HepG2 (cell line): ENCODE results near the gene RABIF. TPM values are rescaled to one million over a fixed set of nuclear protein-coding genes. Genes with fewer than 3 reads are reported as not detected.

Experiments
- AKAP8 ChIP-seq: sonication (generic); formaldehyde crosslinking; IDR thresholded peaks from 2 replicates; pipeline ENCODE4 v1.5.1; 2020; ENCODE audit warnings: mild to moderate bottlenecking, missing genetic modification reagents
- CBX2 ChIP-seq, 2 experiments: fragments of 200-600 bp in 1 of 2; sonication (generic); formaldehyde crosslinking in 1 of 2; IDR thresholded peaks; 2 replicates each; pipeline versions ENCODE4 v1.7.0 to v1.8.1; 2018 to 2022; ENCODE audit warnings: low read depth in 2 of 2, low read length in 1 of 2, mild to moderate bottlenecking in 1 of 2, missing genetic modification reagents in 1 of 2
- DMAP1 ChIP-seq: IDR thresholded peaks from 2 replicates; pipeline ENCODE4 v1.6.1; 2016
- FOXJ3 ChIP-seq: sonication (generic); formaldehyde crosslinking; IDR thresholded peaks from 2 replicates; pipeline ENCODE4 v1.4.0; 2020; ENCODE audit warnings: missing genetic modification reagents, mild to moderate bottlenecking, borderline replicate concordance
- HIVEP1 ChIP-seq: sonication (generic); formaldehyde crosslinking; IDR thresholded peaks from 2 replicates; pipeline ENCODE4 v1.4.0; 2020; ENCODE audit warnings: mild to moderate bottlenecking, missing genetic modification reagents
- KDM3A ChIP-seq: IDR thresholded peaks from 2 replicates; pipeline ENCODE4 v1.6.1; 2018; ENCODE audit warnings: low read depth, missing compliant biosample characterization
- NR2F1 ChIP-seq, 2 experiments: fragments of 450-650 bp in 1 of 2; formaldehyde crosslinking in 1 of 2; IDR thresholded peaks; 2 replicates each; pipeline versions ENCODE4 v1.5.0 to v1.6.1; 2016 to 2020; ENCODE audit warnings: mild to moderate bottlenecking in 1 of 2, missing compliant biosample characterization in 1 of 2, missing genetic modification reagents in 1 of 2, moderate library complexity in 1 of 2
- REXO4 ChIP-seq: sonication (generic); formaldehyde crosslinking; IDR thresholded peaks from 2 replicates; pipeline ENCODE4 v1.8.0; 2022; ENCODE audit warnings: missing genetic modification reagents, mild to moderate bottlenecking, borderline replicate concordance
- TEAD3 ChIP-seq: optimal IDR thresholded peaks from 2 replicates; pipeline ENCODE3; 2016; ENCODE audit warnings: borderline replicate concordance
- ZNF260 ChIP-seq: sonication (generic); formaldehyde crosslinking; IDR thresholded peaks from 2 replicates; pipeline ENCODE4 v1.4.0; 2020; ENCODE audit warnings: missing genetic modification reagents, low read depth, mild to moderate bottlenecking, borderline replicate concordance
- ZNF317 ChIP-seq: sonication (generic); formaldehyde crosslinking; IDR thresholded peaks from 2 replicates; pipeline ENCODE4 v1.5.0; 2020; ENCODE audit warnings: mild to moderate bottlenecking, missing genetic modification reagents
- ZNF33A ChIP-seq: sonication (generic); formaldehyde crosslinking; IDR thresholded peaks from 2 replicates; pipeline ENCODE4 v1.5.1; 2020; ENCODE audit warnings: missing genetic modification reagents, mild to moderate bottlenecking, moderate library complexity, borderline replicate concordance
- ZNF670 ChIP-seq: sonication (generic); formaldehyde crosslinking; IDR thresholded peaks from 2 replicates; pipeline ENCODE4 v1.8.0; 2022; ENCODE audit warnings: mild to moderate bottlenecking, missing genetic modification reagents, borderline replicate concordance
- ZNF672 ChIP-seq: sonication (generic); formaldehyde crosslinking; IDR thresholded peaks from 2 replicates; pipeline ENCODE4 v1.8.1; 2022; ENCODE audit warnings: missing genetic modification reagents
- ZNF772 ChIP-seq: sonication (generic); formaldehyde crosslinking; IDR thresholded peaks from 2 replicates; pipeline ENCODE4 v1.5.0; 2020; ENCODE audit warnings: mild to moderate bottlenecking, missing genetic modification reagents
- ZNF850 ChIP-seq: sonication (generic); formaldehyde crosslinking; conservative IDR thresholded peaks from 2 replicates; pipeline ENCODE4 v1.9.0; 2021; ENCODE audit warnings: mild to moderate bottlenecking, missing genetic modification reagents
- ZSCAN20 ChIP-seq: sonication (generic); formaldehyde crosslinking; IDR thresholded peaks from 2 replicates; pipeline ENCODE4 v1.4.0; 2020; ENCODE audit warnings: missing genetic modification reagents, mild to moderate bottlenecking, borderline replicate concordance
- polyA plus RNA-seq, 8 experiments: library from polyadenylated mRNA; depleted of rRNA in 3 of 8; stranded (reverse) in 7 of 8; unstranded in 1 of 8; fragments of >200 nt; fragmentation: Illumina TruSeq in 4 of 8; extraction: Trizol in 4 of 8; gene quantifications; 2 replicates each; pipeline versions ENCODE4 v1.2.1 to v1.2.3, GENCODE V29; 2011 to 2016; ENCODE audit warnings: low read depth in 4 of 8, missing spikeins in 1 of 8, mixed read lengths in 1 of 8; ENCODE audit not compliant: insufficient read depth in 1 of 8
- total RNA-seq, 5 experiments: library from RNA; depleted of rRNA; stranded (reverse); fragments of >200 nt; fragmentation: Illumina TruSeq; extraction: Trizol; gene quantifications; 2 replicates each; pipeline ENCODE4 v1.2.3, GENCODE V29; 2016; ENCODE audit warnings: low read depth in 1 of 5
- TF ChIP-seq, protein P1 (sequence below): sonication (generic); formaldehyde crosslinking; IDR thresholded peaks from 2 replicates; pipeline ENCODE4 v1.4.0; 2020; ENCODE audit warnings: missing genetic modification reagents
- TF ChIP-seq, protein P2 (sequence below): sonication (generic); formaldehyde crosslinking; conservative IDR thresholded peaks from 2 replicates; pipeline ENCODE4 v1.4.0; 2020; ENCODE audit warnings: missing genetic modification reagents
- TF ChIP-seq, protein P3 (sequence below): sonication (generic); formaldehyde crosslinking; IDR thresholded peaks from 2 replicates; pipeline ENCODE4 v1.4.0; 2020; ENCODE audit warnings: missing genetic modification reagents, mild to moderate bottlenecking, borderline replicate concordance

Gene RABIF
- total and polyA plus RNA-seq, 2 of the 13 experiments (the other 11 are each of a cell fraction or from before 2014, with no cell fraction given), result 7.6 to 8.3 TPM

DNA sequence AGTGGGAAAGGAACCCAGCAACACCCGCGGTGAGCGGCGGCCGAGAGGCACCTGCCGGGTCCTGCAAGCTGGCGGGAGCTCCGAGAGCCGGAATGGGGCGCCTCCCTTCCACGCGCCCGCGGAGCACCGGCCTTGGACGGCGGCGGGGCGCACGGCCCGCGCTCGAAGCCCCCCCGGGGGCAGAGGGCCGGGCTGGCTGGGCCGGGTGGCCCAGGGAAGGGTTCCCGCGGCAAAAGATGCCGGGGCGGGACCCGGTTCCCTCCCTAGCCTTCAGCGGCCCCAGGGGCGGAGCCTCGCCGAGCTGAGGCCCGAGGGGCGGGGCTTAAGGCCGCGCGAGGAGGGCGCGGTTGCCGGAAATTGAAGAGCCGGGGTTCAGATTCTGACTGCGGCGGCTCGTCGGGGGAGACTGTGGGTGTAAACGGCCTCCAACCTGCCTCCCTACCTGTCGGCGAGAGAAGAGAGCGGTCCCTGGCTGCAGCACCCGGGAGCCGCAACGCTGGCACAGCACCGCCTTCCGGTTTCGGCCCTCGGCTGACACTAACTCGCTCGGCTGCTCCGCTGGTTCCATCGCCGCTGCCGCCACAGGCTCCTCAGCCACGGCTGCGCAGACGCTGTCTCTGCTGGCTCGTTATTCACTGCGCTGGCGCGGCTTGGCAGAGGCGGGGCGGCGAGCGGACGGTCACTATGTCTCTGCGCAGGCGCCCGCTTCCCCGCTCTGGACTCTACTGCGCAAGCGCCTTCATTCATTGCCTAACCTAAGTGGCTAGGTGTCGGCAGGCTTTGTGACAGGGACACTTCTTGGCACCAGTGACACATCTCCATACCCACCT lies at the start of gene RABIF (continued):
- TF ChIP-seq, protein P1, sequence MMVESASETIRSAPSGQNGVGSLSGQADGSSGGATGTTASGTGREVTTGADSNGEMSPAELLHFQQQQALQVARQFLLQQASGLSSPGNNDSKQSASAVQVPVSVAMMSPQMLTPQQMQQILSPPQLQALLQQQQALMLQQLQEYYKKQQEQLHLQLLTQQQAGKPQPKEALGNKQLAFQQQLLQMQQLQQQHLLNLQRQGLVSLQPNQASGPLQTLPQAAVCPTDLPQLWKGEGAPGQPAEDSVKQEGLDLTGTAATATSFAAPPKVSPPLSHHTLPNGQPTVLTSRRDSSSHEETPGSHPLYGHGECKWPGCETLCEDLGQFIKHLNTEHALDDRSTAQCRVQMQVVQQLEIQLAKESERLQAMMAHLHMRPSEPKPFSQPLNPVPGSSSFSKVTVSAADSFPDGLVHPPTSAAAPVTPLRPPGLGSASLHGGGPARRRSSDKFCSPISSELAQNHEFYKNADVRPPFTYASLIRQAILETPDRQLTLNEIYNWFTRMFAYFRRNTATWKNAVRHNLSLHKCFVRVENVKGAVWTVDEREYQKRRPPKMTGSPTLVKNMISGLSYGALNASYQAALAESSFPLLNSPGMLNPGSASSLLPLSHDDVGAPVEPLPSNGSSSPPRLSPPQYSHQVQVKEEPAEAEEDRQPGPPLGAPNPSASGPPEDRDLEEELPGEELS (CRISPR knock-in tag), result peak; percentile 28; the same call in 1 of the 2 replicates
- no peak for TF ChIP-seq ZNF850 (CRISPR knock-in tag)
- no peak for TF ChIP-seq ZNF672 (CRISPR knock-in tag)
- TF ChIP-seq ZSCAN20 (CRISPR knock-in tag), result 0 out of 2 replicates have a peak, but pooled peaks have one; percentile 35
- TF ChIP-seq, protein P2, sequence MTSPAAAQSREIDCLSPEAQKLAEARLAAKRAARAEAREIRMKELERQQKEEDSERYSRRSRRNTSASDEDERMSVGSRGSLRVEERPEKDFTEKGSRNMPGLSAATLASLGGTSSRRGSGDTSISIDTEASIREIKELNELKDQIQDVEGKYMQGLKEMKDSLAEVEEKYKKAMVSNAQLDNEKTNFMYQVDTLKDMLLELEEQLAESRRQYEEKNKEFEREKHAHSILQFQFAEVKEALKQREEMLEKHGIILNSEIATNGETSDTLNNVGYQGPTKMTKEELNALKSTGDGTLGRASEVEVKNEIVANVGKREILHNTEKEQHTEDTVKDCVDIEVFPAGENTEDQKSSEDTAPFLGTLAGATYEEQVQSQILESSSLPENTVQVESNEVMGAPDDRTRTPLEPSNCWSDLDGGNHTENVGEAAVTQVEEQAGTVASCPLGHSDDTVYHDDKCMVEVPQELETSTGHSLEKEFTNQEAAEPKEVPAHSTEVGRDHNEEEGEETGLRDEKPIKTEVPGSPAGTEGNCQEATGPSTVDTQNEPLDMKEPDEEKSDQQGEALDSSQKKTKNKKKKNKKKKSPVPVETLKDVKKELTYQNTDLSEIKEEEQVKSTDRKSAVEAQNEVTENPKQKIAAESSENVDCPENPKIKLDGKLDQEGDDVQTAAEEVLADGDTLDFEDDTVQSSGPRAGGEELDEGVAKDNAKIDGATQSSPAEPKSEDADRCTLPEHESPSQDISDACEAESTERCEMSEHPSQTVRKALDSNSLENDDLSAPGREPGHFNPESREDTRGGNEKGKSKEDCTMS (CRISPR knock-in tag), result no peak
- TF ChIP-seq DMAP1 (CRISPR knock-in tag), result peak; percentile 89
- TF ChIP-seq NR2F1 (CRISPR knock-in tag; IDR thresholded peaks at IDR 0.05), result no peak
- no peak for TF ChIP-seq ZNF260 (CRISPR knock-in tag)
- no peak for TF ChIP-seq REXO4 (CRISPR knock-in tag)
- TF ChIP-seq, protein P3, sequence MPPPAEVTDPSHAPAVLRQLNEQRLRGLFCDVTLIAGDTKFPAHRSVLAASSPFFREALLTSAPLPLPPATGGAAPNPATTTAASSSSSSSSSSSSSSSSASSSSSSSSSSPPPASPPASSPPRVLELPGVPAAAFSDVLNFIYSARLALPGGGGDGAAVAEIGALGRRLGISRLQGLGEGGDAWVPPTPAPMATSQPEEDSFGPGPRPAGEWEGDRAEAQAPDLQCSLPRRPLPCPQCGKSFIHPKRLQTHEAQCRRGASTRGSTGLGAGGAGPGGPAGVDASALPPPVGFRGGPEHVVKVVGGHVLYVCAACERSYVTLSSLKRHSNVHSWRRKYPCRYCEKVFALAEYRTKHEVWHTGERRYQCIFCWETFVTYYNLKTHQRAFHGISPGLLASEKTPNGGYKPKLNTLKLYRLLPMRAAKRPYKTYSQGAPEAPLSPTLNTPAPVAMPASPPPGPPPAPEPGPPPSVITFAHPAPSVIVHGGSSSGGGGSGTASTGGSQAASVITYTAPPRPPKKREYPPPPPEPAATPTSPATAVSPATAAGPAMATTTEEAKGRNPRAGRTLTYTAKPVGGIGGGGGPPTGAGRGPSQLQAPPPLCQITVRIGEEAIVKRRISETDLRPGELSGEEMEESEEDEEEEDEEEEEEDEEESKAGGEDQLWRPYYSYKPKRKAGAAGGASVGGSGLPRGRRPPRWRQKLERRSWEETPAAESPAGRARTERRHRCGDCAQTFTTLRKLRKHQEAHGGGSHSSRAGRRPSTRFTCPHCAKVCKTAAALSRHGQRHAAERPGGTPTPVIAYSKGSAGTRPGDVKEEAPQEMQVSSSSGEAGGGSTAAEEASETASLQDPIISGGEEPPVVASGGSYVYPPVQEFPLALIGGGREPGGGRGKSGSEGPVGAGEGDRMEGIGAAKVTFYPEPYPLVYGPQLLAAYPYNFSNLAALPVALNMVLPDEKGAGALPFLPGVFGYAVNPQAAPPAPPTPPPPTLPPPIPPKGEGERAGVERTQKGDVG (CRISPR knock-in tag), result no peak
- peak; percentile 85; the same call in 1 of the 2 replicates for TF ChIP-seq ZNF772 (CRISPR knock-in tag)
- TF ChIP-seq HIVEP1 (CRISPR knock-in tag), result no peak
- no peak for TF ChIP-seq ZNF33A
- peak; percentile 72 for TF ChIP-seq TEAD3 (CRISPR knock-in tag)
- no peak; the same call in 1 of the 2 replicates for TF ChIP-seq FOXJ3 (CRISPR knock-in tag)
- TF ChIP-seq ZNF670 (CRISPR knock-in tag), result no peak
- TF ChIP-seq ZNF317 (CRISPR knock-in tag), result peak; percentile 88
- TF ChIP-seq KDM3A (CRISPR knock-in tag), result peak; percentile 68; the same call in 1 of the 2 replicates
- TF ChIP-seq CBX2 (IDR thresholded peaks at IDR 0.05; ENCODE audit: low read depth, low read length), result no peak
- TF ChIP-seq CBX2 (CRISPR knock-in tag; IDR thresholded peaks at IDR 0.05; ENCODE audit: low read depth), result 0 out of 2 replicates have a peak, but pooled peaks have one; percentile 44
- TF ChIP-seq AKAP8 (CRISPR knock-in tag), result peak; percentile 47; the same call in 1 of the 2 replicates
